ENCODE measurements around the gene SYNE2. TPM values are rescaled to one million over a fixed set of nuclear protein-coding genes. Genes with fewer than 3 reads are reported as not detected.

Gene SYNE2
- polyA plus RNA-seq, 3 donors: 25.3 to 39.6 (median 32.3) TPM

GRCh38 chr14:64235652-64236640, 383.1 kb downstream of the SYNE2 start:
- WGBS, 3 donors: 64 to 75% (median 72%) methylated on average over 13 of the region's 13 CpGs
- H3K27ac ChIP-seq (ENCODE audit: low read depth, low read length): no peak overlapping the region

GRCh38 chr14:64238049-64238448, 385.2 kb downstream of the SYNE2 start:
- no peak overlapping the region for H3K27ac ChIP-seq (ENCODE audit: low read depth, low read length)
- WGBS, 3 donors: 89 to 91% (median 91%) methylated on average over 6 of the region's 6 CpGs

- 11 to 28% (median 23%) methylated on average over 2 of the region's 2 CpGs for WGBS, 3 donors
- no peak overlapping the region for H3K27ac ChIP-seq (ENCODE audit: low read depth, low read length)
These were observed 385.8 kb downstream of the SYNE2 start for GRCh38 chr14:64238631-64239030.

GRCh38 chr14:64244279-64244678, 391.5 kb downstream of the SYNE2 start:
- 33 to 54% (median 47%) methylated on average over 4 of the region's 4 CpGs for WGBS, 3 donors
- no peak overlapping the region for H3K27ac ChIP-seq (ENCODE audit: low read depth, low read length)

GRCh38 chr14:64245491-64245890, 392.7 kb downstream of the SYNE2 start:
- 88 to 96% (median 91%) methylated on average over 4 of the region's 4 CpGs for WGBS, 3 donors
- no peak overlapping the region for H3K27ac ChIP-seq (ENCODE audit: low read depth, low read length)

GRCh38 chr14:64246688-64247087, 393.9 kb downstream of the SYNE2 start:
- no peak overlapping the region for H3K27ac ChIP-seq (ENCODE audit: low read depth, low read length)

GRCh38 chr14:64247195-64247594, 394.4 kb downstream of the SYNE2 start:
- WGBS, 3 donors: 41 to 91% (median 86%) methylated on average over 3 of the region's 3 CpGs
- no peak overlapping the region for H3K27ac ChIP-seq (ENCODE audit: low read depth, low read length)

GRCh38 chr14:64248689-64249088, 395.9 kb downstream of the SYNE2 start:
- no peak overlapping the region for H3K27ac ChIP-seq (ENCODE audit: low read depth, low read length)
- WGBS, 3 donors: 58 to 69% (median 66%) methylated on average over 4 of the region's 4 CpGs

GRCh38 chr14:64249363-64249762, 396.6 kb downstream of the SYNE2 start:
- no peak overlapping the region for H3K27ac ChIP-seq (ENCODE audit: low read depth, low read length)
- 38 to 62% (median 57%) methylated on average over 7 of the region's 7 CpGs for WGBS, 3 donors

GRCh38 chr14:64253672-64254071, 400.9 kb downstream of the SYNE2 start:
- WGBS, 3 donors: 46 to 67% (median 50%) methylated on average over 3 of the region's 3 CpGs
- no peak overlapping the region for H3K27ac ChIP-seq (ENCODE audit: low read depth, low read length)

- 79 to 89% (median 87%) methylated on average over 1 of the region's 1 CpG for WGBS, 3 donors
- no peak overlapping the region for H3K27ac ChIP-seq (ENCODE audit: low read depth, low read length)
These were observed 403.0 kb downstream of the SYNE2 start for GRCh38 chr14:64255756-64256155.

GRCh38 chr14:64260418-64260817, 407.6 kb downstream of the SYNE2 start:
- no peak overlapping the region for H3K27ac ChIP-seq (ENCODE audit: low read depth, low read length)
- WGBS, 3 donors: 95 to 96% (median 95%) methylated on average over 21 of the region's 21 CpGs

- WGBS, 3 donors: 87 to 96% (median 95%) methylated on average over 1 of the region's 1 CpG
- no peak overlapping the region for H3K27ac ChIP-seq (ENCODE audit: low read depth, low read length)
These were observed 412.4 kb downstream of the SYNE2 start for GRCh38 chr14:64265222-64265621.

- WGBS, 3 donors: 55 to 74% (median 62%) methylated on average over 2 of the region's 2 CpGs
- no peak overlapping the region for H3K27ac ChIP-seq (ENCODE audit: low read depth, low read length)
These were observed 413.4 kb downstream of the SYNE2 start for GRCh38 chr14:64266239-64266638.

- H3K27ac ChIP-seq (ENCODE audit: low read depth, low read length): no peak overlapping the region
These were observed 419.2 kb downstream of the SYNE2 start for GRCh38 chr14:64272019-64272418.

Other genes starting within 250 kb of the SYNE2 start
- 1 to 10 TPM; 3.5 to 4.6 (median 4.5) TPM for gene WDR89, start 211.1 kb upstream of the SYNE2 start, polyA plus RNA-seq
- gene SGPP1, start 124.9 kb upstream of the SYNE2 start, polyA plus RNA-seq: 1 to 10 TPM; 4.8 to 7.3 (median 7.0) TPM

Measured in adipose tissue (tissue), 3 donors.